SKM-1 treated with dmso at 0.1 percent for 144 hours (cell line): ENCODE measurements around the gene LDHAL6A.

Experiments used
- DNase-seq: peaks from one replicate; lab custom pipeline; 2025; ENCODE audit not compliant: unreplicated experiment; lab: John Stamatoyannopoulos, UW

The LDHAL6A gene

GRCh38 chr11:18490319-18490718 is 34.7 kb downstream of the LDHAL6A start:
- no peak for DNase-seq

DNA sequence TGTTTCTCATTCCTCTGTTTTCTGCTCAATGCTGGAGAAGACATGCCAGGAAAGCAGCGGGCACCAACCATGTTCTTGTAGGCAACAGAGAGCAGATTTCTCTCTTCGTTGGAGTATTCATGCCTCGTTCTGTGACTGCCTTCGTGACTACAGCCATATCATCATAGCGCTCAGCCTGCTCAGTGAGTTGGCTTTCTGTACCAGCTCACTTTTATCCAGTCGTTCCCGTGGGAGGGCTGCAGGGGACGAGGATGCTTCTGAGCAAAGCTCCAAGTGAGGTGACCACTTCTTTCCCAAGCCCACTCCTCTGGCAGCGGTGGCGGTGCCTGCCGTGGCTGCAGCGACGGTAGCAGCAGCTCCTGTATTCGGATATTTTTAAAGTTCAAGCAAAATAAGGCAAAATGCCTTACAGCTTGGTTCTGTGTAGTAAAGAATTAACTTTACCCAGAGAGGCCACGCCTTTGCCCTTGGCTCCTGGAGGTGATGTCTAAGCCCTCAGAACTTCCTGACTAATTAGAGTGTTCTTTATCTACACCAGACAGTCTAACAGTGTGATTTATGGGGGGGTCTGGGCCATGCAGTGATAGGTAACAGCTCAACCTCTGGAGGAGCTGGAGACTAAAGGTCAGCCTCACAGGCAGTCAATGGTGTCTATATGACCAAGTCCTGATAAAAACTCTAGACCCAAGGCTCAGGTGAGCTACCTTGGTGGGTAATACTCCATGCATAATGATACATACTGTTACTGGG is 35.3 kb downstream of the LDHAL6A start:
- no peak for DNase-seq

DNA sequence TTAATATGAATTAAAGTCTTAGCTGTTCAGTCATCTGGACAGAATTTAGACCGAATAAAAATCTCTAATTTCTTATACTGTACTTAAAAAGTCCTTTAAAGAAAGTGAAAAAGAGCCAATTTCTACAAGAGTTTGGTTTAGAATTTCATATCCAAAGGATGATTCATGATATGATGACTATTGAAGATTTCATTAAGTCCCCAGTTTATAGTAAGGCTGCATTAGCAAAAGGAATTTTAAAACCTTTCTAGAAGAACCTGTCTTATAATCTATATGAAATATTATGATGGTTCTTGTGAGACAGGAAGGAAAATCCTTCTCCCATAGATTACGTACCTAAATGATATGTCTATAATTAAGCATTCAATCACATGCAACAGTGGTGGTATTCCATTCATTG is 36.3 kb downstream of the LDHAL6A start:
- no peak for DNase-seq

- no peak for DNase-seq
Observed at GRCh38 chr11:18492888-18493287, 37.2 kb downstream of the LDHAL6A start.

DNA sequence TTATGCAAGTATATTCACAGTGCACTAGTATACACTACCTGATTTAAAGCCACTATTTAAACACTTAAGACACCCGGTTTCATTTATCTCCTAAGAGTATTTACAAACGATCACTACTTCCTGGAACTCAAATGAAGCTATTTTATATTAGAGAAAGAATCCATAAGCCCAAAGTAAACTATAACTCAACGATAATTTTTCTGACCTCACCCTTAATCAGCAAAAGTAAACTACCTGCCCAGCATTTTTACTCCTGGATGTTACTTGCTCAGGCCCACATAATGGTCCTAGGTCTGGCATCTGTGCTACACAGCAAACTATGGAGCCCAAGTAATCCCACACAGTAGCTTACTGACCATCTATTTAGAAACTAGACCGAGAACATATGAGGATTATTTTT is 37.7 kb downstream of the LDHAL6A start:
- DNase-seq: no peak

DNA sequence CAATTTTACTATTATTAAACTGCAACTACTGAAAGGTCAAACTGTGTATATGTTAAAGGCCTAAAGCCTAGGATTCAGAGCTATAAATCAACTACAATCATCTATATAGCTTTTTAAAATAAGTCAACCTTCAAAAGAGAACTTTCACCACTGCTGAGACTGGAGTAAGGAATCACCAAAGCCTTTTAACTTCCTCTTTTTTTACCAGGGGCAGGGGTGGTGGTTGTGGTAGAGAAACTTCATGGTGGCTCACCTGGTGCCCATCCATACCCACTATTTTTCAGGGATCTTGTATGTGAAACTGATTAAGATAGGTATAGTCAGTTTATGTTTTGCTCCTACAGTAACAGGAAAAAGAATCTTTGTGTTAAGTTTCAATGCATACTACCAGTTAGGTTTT is 39.6 kb downstream of the LDHAL6A start:
- DNase-seq: peak; percentile 21

DNA sequence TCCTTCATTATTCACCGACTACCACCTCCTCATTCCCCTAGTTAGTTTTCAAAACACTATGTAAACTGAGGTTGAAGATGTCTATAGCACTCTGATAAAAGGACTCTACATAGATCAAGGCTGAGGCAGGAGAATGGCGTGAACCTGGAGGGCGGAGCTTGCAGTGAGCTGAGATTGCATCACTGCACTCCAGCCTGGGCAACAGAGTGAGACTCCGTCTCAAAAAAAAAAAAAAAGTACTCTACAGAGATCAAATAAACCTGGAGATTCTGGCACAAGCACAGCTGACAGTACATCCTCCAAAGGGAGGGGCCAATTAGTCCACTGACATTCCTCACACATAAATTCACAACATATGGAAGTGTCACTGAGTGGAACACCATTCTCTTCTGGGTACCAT is 40.0 kb downstream of the LDHAL6A start:
- no peak for DNase-seq

DNA sequence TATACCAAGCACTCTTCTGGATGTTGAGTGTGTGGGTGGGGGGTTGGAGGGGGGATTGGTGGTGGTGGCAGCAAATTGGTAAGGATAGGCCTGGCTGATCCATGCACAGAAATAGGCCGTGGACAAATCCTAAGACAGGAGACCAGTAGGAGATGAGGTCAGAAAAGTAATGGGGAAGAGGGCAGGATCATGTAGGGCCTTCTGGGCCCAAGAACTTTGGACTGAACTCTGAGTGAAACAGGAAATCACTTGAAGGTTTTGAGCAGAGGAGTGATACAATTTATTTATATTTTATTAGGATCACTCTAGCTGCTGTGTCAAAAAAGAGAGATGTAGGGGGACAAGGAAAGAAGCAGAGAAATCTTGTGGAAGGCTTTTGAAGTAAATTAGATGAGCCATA is 42.4 kb downstream of the LDHAL6A start:
- no peak for DNase-seq

- DNase-seq: no peak
Observed at GRCh38 chr11:18501629-18502028, 46.0 kb downstream of the LDHAL6A start.

DNA sequence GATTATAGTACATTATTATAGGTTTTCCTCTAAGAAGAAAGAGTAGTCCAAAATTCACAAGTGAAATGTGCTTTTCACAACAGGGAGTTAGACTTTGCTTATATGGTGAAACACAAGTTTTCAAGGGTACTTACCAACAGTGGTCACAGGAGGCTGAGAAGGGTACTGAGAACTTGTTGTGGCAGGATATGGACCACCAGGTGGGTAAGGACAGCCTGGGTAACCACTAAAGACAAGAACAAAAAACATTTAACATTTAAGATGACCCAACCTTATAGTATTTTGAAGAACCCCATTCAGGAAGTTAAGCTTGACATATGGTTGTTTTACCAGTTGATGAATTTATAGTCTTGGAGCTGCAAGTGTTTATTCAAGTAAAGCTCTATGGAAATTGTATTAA is 46.7 kb downstream of the LDHAL6A start:
- no peak for DNase-seq

DNA sequence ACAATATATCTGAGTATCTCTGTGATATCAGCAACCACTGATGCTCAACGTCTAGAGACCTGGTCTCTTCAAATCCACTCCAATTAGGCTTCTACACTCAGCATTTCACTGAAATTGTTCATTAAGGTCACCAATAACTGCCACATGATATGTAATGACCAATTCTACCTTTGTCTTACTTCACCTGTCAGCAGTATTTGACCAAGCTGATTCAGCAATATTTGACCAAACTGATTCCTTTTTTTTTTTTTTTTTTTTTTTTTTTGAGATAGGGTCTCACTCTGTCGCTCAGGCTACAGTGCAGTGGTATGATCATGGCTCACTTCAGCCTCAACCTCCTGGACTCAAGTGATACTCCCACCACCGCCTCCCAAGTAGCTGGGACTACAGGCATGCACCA is 65.5 kb downstream of the LDHAL6A start:
- no peak for DNase-seq

- DNase-seq: no peak
Observed at GRCh38 chr11:18522388-18522787, 66.7 kb downstream of the LDHAL6A start.

GRCh38 chr11:18523084-18523483 is 67.4 kb downstream of the LDHAL6A start:
- DNase-seq: no peak

DNA sequence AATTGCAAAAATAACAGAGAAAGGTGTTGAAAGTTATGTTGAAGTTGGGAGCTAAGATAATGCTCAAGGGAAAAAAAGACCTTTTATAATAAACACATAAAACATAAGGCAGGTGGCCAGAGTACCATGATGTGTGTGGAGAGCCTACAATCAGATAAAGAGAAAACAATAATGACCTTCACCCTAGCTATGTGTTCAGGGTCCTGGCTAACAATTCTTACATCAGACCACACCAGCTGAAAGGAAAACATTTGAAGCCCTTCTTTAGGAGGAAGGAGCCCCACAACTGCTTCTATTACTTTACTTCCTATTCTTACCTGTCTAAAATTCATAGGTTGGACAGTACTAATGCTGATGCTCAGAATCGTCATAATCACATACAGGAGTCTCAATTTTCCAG is 68.6 kb downstream of the LDHAL6A start:
- no peak for DNase-seq

GRCh38 chr11:18526130-18526520 is 70.5 kb downstream of the LDHAL6A start:
- DNase-seq: peak; percentile 20

DNA sequence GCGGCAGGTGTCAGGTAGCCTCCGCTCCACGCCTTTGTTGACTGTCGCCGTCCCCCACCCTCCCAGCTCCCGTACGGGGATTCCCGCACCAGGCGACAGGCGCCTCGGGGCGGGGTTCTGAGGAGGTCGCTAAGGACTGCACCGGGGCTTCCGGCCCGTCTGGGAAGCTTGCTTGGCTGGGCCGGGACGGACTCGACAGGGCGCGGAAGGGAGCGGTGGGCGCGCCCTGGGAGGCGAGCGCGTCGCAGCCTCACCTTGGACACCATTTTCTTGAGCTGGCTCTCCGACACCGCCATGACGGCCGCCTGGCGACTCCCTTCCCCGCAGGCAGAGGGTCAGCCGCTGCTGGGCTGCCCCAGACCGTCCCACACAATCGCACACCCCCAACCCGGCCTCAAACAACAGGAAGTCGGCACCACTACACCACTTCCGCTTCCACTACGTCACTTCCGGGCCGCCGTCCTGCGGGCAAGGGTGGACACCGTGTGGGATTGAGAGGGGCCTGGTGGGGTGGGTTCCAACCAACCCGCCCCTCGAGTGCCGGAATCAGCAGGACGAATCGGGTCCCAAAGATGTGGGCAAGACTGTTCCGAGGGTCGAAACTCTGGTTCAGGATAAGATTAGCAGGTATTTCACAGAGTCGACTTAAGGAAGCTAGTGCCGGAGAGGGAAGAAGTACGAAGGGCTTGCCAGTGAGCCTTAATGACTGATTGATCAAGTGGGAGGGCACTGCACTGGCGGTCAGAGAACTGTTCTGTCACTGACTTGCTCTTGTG is 71.1 kb downstream of the LDHAL6A start, which contains the start of gene TSG101:
TSS of gene TSG101 (minus strand) at position 422 of the 776 bp plus-strand sequence. CDS start at position 296, 126 bp downstream.
- peak; percentile 88 for DNase-seq

DNA sequence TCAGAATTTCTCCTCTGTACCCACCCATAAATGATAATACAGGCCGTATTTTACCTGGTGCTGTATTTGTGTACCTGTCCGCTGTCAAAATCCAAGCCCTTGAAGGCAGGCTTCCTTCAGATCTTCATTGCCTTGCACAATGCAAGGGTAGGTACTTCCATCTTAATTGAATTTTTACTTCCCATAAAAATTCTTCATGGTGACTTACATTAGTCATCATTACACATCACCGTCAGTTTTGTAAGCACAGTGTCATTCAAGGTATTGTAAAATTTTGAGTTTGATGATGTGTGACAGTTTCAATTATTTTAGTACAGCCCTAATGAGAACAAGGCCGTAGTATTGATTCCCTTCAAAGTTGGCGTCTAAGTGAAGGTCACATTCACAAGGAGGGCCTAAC is 71.9 kb downstream of the LDHAL6A start:
- no peak for DNase-seq
